ENCODE measurements around the gene ZBTB20.

GRCh38 chr3:114490829-114491228, 656.3 kb downstream of the ZBTB20 start:
- TF ChIP-seq CTCF (conservative IDR thresholded peaks at IDR 0.05 in 1 of 2, IDR thresholded peaks at IDR 0.05 in 1 of 2; ENCODE audit: low read depth in 1 of 2, low read length in 2 of 2) = no peak
- no peak for TF ChIP-seq EZH2 (IDR thresholded peaks at IDR 0.05; ENCODE audit: low read length, missing control alignments)
